Jurkat, Clone E6-1 (cell line): Measurements from ENCODE around the gene SBF2. TPM values are rescaled to one million over a fixed set of nuclear protein-coding genes. Genes with fewer than 3 reads are reported as not detected.

Experiments
- DNase-seq: peaks from one replicate; pipeline ENCODE4 v3.0.0-alpha.2; 2011; ENCODE audit warnings: low read depth, low spot score
- H3K4me3 ChIP-seq: 2 replicates; pipeline ENCODE4 v1.5.1; 2011; ENCODE audit warnings: mild to moderate bottlenecking, low read length, control low read depth, moderate library complexity
- polyA plus RNA-seq: library from polyadenylated mRNA; unstranded; fragments of >200 nt; gene quantifications from one replicate; pipeline ENCODE4 v1.2.1, GENCODE V29; 2012; ENCODE audit warnings: missing spikeins; ENCODE audit not compliant: insufficient read length, insufficient read depth

SBF2 gene
- polyA plus RNA-seq: 15.8 TPM

DNA sequence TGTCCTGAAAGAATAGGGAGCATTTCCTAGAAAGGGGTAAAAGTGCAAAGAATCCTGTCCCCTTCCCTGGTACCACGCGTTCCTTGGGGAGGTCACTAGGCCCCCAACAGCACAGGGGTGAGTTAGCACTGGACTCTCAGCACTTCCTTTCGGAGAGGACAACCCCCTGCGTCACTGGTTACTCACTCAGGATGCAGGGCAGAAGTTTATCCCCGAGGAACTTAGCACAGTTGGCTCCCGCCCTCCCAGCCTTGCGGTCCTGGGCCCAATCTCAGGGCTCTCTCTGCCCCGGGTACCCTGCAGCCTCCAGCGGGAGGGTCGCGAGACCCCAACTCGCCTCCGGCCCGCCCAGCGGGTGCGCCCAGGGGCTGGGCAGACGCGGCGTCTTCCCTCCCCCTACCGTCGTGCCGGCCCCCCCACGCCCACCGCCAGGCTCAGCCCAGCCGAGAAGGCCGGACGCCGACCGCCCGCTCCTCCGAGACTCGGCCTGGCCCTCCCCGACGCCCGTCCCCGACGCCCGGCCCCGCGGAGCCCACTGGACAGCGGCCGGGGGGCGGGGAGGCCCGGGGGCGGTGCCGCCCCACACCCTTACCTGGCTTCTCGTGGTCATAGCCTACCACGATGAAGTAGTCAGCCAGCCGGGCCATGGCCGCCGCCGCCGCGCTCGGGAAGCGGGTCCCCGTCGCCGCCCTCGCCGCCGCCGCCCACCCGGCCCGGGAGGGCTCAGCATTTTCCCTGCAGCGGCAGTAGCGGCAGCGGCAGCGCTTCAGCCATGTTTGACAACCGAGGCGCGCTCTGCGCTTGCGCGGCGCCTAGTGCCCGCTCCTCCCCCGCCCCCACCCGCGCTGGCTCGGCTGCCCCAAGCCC is at the start of gene SBF2:
Gene SBF2 (minus strand): TSS at position 797 of the 867 bp plus-strand sequence. CDS start 150 bp downstream, at position 647.
- DNase-seq: no peak

DNA sequence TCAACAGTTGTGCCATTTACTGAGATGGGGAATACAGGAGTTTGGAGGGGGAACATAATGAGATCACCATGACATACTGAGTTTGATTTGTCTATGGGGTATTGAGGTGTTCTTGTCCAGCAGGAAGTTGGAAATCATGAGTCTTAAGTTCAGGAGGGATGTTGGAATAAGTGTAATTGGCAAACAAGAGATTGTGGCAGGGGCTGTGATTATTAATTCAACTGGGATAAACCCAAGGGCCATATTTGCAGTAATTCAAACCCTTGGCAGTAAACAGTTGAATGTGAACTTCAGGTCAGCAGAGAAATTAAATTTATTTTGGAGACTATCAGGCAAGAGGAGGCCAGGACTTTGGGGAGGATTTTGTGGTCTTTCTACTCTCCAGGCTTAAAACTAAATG is 44.3 kb upstream of the SBF2 start:
- DNase-seq: no peak
- H3K4me3 ChIP-seq: no peak overlapping the region

More for the DNA sequence above, at the start of gene SBF2:
- peak within 1 kb of the TSS; percentile 62 for H3K4me3 ChIP-seq

DNA sequence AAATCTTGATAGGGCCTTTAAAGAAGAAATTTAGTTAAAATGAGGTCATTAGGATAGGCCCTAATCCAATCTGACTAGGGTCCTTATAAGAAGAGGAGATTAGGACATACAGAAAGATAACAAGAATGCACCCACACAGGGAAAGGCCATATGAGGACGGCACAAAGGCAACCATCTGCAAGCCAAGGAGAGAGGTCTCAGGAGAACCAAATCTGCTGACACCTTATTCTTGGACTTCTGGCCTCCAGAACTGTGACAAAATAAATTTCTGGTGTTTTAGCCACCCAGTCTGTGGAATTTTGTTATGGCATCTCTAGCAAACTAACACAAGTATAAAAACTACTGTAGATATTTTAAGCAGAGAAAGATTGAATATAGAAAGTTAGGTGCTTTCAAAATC is 39.5 kb upstream of the SBF2 start:
- no peak for DNase-seq
- H3K4me3 ChIP-seq: no peak overlapping the region

DNA sequence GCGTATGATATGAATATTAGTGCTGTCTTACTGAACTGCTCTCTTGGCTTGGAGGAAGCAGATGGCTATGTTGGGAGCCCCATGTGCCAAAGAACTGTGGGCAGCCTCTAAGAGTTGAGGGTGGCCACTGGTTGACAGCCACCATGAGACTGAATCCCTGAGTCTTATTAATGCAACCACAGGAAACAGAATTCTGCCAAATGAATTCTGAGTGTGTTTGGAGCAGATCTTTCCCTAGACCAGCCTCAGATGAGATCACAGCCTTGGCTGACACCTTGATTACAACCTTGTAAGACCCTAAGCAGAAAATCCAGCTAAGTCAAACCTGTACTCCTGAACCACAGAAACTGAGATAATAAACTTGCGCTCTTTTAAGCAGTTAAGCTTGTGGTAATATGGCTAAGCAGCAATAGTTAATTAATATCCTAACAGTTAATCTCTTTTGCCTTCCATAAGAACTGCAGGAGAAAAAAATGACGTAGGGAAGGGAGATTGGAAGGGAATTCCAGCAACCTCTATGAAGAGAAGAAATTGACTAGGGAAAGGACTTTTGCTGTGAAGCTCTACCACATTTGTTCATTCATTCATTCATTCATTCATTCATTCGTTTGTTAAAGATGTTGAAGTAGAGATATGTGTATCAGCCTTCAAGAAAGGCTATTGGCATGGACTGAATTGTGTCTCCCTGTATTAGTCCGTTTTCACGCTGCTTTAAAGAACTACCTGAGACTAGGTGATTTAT is 37.7 kb upstream of the SBF2 start:
- no peak overlapping the region for H3K4me3 ChIP-seq
- DNase-seq: no peak

DNA sequence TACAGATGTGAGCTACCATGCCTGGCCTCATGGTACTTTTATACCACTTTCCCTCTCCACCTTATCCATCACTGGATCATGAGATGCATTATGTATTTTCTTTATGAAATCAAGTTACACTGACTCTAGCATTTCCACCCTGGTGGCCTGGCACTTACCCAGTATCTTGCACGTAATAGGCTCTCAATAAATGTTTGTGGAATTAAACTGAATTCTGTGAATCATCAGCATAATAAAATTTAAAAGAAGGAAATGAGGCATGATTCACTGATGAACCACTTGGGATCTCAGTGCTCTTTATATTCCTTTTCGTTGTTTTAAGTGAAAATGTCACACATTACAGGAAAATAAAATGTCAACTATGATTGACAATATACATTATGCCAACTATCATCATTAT is 35.9 kb upstream of the SBF2 start:
- H3K4me3 ChIP-seq: no peak overlapping the region
- no peak for DNase-seq

DNA sequence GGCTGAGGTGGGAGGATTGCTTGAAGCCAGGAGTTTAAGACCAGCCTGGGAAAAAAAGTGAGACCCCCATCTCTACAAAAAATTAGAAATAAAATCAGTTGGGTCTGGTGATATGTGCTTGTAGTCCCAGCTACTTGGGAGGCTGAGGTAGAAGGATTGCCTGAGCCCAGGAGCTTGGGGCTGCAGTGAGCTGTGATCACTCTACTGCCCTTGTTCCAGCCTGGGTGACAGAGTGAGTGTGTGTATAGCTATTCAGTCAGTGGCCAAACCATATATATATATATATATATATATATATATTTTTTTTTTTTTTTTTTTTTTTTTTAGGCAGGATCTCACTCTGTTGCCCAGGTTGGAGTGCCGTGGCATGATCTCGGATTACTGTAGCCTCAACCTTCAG is 35.3 kb upstream of the SBF2 start:
- H3K4me3 ChIP-seq: no peak overlapping the region
- no peak for DNase-seq

DNA sequence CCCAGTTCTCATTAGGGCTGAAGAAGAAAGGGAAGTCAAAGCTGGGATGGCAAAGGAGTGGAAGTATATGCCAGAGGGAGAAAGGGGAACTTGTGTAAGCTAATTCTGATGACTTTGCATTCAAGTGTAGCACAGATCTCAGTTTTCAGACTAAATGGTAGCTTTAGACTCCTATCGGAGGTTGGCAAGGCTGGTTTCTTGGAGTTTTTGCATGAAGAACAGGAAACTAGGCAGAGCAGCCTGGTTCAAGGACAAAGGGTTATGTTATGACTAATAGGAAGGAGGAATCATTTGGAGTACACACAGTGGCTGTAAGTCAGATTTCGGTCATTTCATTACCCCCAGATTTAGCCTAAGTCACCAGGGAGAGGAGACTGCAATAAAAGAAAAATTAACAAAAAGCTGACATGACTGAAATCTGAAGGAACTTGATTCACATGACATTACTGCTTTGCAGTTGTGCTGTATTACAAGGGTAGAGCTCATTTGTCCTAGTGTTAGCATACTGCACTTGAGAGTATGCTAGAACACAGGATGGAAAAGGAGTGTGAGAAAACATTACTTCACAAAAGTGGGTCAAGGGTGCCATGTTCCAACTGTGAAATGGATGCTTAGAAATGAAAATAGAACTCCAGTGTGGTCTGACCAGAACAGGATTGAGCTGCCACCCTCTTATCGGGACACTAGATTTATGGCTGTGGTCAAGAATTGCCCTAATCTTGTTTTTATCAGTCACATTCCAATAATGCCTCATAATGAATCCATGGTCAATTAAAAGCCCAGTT is 34.5 kb upstream of the SBF2 start:
- DNase-seq: no peak
- H3K4me3 ChIP-seq: no peak overlapping the region

DNA sequence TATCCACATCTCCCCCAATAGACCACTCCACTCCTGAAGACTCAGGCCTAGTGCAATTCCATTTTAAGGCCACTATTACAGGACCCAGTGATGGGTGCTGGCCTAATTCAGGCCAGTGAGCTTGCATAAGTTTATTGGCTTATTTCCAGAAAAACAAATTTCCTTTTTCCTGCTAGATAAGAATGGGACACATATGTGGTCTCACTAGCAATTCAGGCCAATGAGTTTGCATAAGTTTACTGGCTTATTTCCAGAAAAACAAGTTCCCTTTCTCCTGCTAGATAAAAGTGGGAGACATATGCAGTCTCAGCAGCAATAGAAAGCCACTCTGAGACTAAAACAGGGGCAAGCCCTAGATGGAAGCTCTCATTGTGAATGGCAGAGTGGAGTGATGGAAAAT is 33.2 kb upstream of the SBF2 start:
- DNase-seq: no peak
- H3K4me3 ChIP-seq: no peak overlapping the region

DNA sequence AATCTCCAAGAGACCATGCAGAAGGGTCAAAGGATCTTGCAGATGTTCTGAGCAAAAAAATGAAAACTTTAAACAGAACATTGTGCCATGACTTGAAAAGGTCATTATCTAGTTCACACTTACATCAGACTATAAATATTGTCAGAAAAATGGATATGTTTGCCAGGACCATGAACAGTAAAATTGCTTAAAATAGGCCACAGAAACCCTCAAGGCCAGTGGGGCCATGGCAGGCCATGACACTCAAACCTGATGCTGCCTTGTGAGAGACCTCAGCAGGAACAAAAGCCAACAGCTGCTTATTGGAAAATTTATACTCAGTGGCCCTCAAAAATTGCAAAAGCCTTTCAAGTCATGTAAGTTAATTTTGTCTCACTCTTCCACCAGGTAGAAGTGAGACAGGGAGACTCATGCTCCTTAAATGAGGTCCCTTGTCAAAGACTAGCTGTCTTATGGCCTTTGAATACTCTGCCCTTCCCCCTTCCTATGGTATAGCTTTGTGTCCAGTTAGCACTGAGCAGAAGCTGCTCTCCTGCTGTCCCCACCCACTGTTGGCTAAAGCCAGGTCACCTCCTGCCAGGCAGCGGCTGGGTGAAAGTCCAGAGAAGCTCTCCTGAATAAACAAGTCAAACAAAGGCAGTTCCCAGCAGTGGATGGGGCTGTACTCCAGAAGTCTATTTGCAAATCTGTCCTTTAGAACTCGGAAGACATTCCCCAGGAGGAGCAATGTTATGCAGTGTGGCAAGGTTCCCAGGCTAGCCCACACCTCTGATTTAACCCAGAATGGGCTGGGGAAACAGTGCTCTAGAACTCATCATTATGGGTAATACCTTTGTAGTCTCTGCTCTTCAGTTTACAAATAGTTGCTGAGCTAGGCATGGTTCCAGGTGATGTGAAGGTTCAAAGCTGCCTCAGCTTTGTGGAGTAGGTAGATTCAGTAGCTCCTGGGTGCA is 32.3 kb upstream of the SBF2 start:
- H3K4me3 ChIP-seq: no peak overlapping the region
- DNase-seq: no peak

DNA sequence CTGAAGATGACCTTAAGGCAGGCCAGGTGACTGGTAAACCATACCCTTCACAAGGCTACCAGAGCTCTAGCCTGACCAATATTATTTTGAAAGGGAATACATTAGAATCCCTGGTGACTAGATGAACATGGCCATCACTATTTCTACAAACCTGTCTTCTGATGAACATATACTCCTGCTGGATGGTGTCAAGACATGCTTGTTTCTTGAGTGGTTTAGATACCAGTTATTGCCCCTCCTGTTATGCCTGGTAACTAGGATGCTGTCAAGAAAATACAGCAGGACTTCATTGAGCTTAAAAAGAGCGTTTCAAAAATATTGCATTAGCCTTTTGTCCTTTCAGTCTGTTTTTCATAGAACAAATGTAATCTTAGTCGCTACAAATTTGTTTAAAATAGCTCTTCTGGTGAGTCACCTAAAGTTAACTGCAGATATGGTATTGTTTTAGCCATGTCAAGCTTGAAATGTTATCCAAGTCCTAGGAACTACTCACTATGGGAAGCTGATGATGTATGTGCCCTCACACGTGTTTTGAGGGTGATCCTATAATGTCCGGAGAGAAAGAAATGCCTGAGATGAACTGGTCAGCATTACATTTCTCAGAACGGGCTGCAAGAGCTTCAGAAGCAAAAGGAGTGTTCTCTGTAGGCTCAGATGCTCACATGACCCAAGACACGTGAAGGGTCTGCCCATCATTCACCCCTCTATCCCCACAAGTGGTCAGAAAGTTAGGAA is 31.4 kb upstream of the SBF2 start:
- no peak overlapping the region for H3K4me3 ChIP-seq
- DNase-seq: no peak

DNA sequence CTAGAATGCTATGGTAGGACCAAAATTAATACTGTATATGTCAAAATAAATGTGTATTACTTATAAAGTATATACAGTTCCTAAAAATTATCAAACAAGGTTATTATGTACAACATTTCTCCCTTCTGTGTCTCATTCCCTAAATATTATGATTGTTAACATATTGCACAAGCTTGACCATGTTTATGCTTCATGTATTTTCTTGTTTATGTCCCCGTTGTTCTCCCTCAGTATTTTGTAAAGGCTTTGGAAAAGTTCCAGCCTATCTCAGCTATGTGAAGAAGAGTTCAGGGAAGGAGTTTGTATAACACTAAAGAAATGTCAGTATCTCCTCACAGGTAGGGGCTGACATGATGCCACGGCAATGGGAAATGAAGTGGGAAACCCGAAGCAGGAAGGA is 30.5 kb upstream of the SBF2 start:
- no peak for DNase-seq

DNA sequence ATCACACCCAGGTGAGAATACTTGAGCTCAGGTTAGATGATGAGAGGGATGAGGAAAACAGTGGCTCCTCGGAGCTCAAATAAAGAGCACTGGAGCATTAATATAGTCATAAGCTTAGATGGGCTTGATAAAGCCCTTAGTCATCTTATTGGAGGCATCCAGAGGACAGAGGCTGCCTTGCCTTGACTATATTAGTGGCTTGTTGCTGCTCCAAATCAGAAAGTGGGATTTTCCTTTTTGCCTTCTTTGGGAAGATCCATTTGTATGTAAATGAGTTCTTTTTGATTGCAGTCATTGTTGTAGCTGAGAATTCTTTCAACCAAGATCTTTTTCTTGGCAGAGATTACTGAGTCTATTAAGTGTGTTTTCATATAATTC is 29.8 kb upstream of the SBF2 start:
- no peak for DNase-seq
- H3K4me3 ChIP-seq: no peak overlapping the region

More for the DNA sequence above, 30.5 kb upstream of the SBF2 start:
- no peak overlapping the region for H3K4me3 ChIP-seq

DNA sequence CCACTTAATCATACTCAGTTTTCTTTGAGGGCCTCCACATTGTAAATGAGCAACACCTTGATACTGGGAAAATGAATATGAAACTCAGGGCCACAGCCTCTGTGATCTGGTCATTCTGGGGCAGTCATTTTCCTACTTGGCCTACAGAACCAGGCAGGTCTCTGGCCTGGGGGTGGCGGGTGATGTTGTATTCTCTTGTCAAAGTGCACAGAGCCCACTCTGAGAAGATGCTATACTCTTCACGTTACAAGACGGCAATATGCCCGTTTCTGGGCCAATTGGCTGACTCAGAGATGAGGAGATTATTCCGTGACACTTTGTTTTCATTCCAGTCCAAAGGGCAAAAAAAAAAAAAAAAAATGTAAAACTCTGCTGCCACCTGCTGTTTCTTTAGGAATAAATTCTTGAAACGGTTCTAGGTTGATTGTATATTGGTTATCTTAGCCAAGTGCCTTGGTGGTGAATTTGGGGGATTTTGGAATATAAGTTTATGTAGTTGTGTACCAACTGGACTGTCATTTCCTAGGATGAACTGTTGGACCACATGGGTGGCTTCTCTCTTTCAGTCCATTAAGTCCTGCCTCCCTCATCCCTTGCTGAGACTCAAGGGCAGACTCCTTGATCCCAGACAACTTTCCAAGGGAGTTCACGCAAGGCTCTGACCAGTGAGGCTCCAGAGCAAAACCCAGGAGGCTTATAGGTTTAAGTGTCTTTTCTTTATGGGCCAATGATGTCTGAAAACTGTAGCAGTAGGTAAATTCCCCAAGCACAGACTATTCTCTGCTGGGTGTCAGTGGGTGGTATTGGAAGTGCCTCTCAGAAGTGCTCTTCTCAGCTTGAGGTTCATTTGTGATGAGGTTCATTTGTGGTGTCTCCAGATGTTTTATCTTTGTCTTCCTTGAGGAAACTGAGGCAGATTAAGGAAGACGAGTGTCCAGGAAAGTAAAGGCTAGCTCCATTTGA is 29.1 kb upstream of the SBF2 start:
- H3K4me3 ChIP-seq: no peak overlapping the region
- DNase-seq: peak; percentile 76

DNA sequence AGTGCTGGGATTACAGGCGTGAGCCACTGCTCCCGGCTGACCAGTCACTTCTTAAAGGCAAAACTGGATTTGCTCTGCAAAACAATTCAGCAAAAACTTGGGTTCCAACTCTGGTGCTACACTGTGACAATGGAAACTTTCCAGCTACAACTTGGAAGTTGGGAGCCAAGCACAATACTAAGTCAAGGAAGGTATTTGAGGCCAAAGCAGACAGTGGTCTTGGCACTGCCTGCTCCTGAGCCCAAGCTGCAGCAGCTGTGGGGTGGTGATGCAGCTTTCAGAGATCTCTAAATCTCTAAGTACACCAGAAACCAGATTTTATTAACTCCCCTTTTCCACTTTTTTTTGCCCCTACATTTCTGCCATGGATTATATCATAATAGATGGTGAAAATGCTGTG is 28.4 kb upstream of the SBF2 start:
- H3K4me3 ChIP-seq: no peak overlapping the region
- no peak for DNase-seq

DNA sequence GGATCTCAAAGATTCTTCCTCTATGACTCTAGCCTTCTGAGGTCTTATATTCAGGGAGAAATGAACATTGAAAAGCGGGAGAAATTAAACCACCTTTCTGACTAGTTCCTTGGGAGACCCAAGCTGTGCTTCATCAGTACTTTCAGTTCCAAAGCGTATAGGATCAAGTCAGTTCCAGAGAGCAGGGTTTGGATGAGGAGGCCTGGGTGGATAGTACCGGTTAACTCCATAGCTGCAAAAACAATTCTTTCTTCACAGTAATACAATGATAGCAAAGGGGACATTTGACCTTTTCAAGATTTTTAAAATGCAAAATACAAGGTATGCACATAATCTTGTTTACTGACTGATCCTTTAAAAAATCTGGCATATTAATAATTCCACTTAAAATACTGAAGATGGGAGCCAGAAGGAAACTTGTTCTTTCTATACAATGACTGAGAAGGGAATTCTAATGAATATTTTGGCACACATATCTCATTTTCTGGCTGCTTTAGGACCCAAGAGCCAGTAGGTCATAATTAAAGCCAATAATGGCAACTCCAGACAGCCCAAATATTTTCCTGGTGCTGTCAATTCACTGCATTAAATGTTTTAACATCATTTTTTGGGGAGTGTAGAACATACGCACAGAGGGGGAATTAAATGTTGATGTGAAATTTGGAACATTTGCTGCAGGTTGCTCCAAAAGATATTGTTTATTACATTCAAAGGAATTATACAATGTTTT is 26.9 kb upstream of the SBF2 start:
- DNase-seq: no peak
- H3K4me3 ChIP-seq: no peak overlapping the region
